Anterior cingulate cortex (tissue), 58 donors: Measurements from ENCODE around the gene NOXRED1.

Source experiments
- DNase-seq, 58 donors: peaks; one replicate each; lab custom pipeline; 2025; lab: John Stamatoyannopoulos, UW

Gene NOXRED1

GRCh38 chr14:77347751-77348150 is 75.6 kb downstream of the NOXRED1 start:
- DNase-seq, result no peak

- no peak for DNase-seq
These were observed 76.8 kb downstream of the NOXRED1 start for GRCh38 chr14:77346495-77346894.

DNA sequence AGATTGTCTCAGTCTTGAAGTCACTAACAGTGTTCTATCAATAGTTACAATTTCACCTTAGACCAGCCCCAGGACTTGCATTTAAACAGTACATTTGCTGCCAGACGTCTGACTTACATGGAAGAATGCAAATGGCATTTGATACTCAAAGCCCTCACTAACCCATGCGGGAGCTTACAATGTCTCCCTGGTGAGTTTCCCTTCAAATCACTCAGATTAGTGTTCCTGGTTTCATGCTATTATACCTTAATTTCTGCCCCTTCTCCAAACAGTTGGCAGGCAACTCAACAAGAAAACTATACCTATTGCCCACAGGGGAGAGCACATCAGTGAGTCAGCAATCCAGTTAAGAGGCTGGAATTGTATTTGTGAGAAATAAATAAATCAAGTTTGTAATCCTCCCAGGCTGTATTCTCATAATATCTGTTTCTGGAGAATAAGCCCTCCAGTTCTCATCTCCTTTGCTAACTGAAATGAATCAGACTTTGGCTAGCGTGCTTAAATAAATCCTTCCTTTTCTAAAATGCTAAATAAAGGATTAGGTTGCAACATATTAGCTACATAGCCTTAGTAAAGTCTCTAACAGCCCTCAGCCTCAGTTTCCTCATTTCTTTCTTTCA is 78.8 kb downstream of the NOXRED1 start:
- no peak for DNase-seq
